Activated CD4-positive, CD25-positive, alpha-beta regulatory T cell treated with anti-CD3 and anti-CD28 coated beads, Interleukin-2, amount 50 U/mL, for 24 hours (primary cell): ENCODE results near the gene ATOX1.
"Not testable (repeated sequence)": the region's sequence is repeated elsewhere in the genome, so short reads cannot be mapped to it uniquely, and the experiment has no call there.

Source experiments
- ATAC-seq, 2 donors: fragments of 150-1000 bp; cut with Tn5 transposase; one replicate each; pipeline ENCODE4 v1.10.0; 2021; ENCODE audit warnings: mild to moderate bottlenecking in 1 of 2, moderate library complexity in 1 of 2

ATOX1 gene

DNA sequence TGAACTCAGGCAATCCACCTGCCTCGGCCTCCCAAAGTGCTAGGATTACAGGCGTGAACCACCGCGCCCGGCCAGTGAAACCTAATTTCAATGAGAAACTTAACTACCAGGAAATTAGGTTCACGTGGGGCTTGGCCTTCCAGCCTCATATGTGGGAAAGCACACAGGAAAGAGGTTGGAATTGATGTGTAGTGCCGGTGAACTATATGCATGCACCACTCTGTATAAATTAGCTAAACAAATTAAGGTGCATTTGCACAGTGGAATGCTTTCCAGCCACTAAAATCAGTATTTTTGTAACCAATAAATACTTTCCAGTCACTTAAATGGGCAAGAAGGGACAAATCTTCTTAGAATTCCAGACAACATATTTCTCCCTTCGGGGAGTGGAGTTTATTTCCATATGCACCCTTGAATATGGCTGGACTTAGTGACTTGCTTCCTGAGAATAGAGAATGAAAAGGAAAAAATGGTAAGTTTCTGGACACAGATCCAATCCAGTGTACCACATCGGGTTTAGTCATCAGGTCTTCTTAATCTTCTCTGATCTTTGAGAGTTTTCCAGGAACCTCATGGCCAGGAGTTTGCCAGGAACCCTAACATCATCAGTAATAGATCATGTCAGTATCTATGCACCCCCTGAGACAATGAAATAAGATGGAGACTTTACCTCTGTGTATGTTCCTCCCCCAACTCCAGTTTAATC lies 24.9 kb downstream of the ATOX1 start:
- no peak for ATAC-seq

GRCh38 chr5:151730381-151730780 lies 28.1 kb downstream of the ATOX1 start:
- ATAC-seq = no peak

DNA sequence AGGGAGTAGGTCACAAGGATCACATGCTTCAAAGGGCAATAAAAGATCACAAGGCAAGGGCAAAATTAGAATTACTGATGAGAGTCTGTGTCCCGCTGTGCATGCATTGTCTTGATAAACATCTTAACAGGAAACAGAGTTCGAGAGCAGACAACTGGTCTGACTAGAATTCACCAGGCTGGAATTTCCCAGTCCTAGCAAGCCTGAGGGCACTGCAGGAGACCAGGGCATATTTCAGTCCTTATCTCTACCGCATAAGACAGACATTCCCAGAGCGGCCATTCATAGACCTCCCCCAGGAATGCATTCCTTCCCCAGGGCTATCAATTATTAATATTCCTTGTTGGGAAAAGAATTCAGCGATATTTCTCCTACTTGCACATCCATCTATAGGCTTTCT lies 28.8 kb downstream of the ATOX1 start:
- ATAC-seq = not testable (repeated sequence)

DNA sequence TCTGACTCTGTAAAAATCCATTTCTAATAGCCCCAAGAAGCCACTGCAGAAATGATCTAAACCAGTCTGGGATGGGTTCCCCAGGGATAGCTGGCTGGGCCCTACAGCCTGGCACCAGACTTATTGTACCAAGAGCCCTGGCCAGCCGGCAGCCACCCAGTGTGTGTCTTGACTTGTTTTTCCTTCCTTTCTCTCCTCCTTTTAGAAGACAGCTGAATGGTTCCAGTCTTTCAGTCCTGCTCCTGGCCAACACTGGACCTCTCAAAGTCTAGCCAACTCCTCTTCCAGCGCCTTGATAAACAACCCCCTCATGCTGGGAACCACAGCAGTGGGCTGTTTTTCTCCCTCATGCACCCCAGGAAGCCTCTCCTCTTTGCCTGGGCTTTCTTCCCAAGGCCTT lies 34.1 kb downstream of the ATOX1 start:
- no peak for ATAC-seq

DNA sequence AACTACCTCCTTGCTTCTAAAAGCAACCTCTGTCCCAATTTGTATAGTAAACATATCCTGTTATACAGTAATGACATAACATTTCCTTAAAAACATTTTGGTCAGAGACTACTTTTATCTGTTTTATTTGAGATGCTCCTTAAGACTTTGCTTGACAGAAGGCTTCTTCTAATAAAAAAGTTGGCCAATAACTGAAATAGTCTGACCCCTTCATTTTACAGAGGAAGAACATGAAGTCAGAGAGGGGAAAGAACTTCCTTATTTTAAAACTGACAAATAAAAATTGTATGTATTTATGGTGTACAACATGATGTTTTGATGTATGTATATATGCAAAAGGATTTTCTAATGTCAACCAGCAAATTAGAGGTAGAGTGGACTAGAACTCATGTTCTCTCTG lies 35.9 kb downstream of the ATOX1 start:
- ATAC-seq = no peak

GRCh38 chr5:151721812-151722391 lies 36.5 kb downstream of the ATOX1 start:
- peak in 1 of 2 donors; percentile 28 for ATAC-seq

DNA sequence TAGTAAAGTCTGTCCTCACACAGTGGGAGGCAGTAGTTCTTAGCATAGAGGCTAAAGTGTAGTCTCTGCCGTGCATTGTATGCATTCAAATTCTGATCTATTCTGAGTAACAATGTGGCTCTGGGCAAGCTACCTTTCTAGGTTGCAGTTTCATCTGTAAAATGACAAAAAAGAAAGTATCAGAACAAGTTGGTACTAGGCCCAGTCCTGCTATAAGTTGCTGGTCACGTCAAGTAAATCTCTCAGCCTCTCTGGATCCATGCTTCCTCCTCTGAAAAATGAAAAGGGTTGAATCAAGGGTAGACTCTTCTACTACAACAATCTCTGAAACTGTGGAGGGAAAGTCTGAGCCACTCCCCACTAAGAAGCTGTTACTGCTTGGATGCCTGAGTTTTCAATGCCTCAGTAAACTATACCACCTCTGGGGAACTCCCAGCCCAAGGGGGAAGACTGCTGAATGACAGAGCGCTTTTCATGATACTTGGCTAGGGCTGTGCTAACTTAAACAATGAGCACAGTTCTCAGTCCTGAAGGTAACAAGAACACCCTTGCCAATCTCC lies 37.3 kb downstream of the ATOX1 start:
- peak; percentile 75 to 77 for ATAC-seq

GRCh38 chr5:151720215-151720614 lies 38.2 kb downstream of the ATOX1 start:
- no peak for ATAC-seq

DNA sequence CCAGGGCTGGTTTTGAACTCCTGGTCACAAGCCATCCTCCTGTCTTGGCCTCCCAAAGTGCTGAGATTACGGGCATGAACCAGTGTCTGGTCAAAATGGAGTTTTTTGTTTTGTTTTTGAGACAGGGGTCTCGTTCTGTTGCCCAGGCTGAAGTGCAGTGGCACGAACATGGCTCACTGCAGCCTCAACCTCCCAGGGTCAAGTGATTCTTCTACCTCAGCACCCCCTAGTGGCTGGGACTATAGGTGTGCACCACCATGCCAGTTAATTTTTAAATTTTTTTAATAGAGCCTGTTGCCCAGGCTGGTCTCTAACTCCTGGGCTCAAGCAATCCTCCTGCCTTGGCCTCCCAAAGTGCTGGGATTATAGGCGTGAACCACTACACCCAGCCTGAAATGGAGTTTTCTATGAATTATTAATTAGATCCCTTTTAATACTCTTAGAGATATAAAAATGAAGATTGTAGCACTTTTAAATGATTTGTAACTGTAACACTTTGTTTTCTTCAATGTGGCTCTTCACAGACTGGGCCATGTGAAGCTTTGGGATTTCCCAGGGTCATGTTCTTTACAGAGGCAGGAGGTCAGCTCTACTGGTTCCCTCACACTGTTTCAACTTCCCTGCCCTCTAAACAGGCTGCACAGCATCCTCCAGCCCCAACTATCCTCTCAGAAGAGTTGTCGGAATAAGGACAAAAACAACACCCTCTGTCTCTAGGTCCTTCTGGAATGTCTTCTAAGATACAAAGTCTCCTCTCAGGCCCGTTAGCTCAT lies 39.0 kb downstream of the ATOX1 start:
- no peak for ATAC-seq

GRCh38 chr5:151718646-151719045 lies 39.8 kb downstream of the ATOX1 start:
- no peak for ATAC-seq

- ATAC-seq = no peak
Measured at GRCh38 chr5:151718153-151718552, 40.3 kb downstream of the ATOX1 start.

DNA sequence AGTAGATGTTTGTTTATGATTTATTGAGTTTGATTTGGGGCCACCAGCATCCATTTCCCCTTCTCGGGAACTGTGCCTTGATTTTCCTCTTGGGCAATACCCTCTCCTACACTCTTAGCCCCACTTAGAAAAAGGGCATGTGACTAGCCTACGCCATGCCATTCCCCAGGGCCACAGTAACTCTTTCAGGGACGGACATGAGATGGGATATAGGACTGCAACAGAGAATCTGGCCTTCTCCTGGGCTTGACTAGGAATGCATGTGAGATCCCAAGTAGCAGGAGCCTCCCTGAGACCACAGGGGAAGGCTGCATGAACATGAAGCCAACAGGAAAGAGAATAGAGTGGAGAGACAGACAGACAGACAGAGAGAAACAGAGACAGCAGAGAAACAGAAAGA lies 41.0 kb downstream of the ATOX1 start:
- no peak for ATAC-seq

DNA sequence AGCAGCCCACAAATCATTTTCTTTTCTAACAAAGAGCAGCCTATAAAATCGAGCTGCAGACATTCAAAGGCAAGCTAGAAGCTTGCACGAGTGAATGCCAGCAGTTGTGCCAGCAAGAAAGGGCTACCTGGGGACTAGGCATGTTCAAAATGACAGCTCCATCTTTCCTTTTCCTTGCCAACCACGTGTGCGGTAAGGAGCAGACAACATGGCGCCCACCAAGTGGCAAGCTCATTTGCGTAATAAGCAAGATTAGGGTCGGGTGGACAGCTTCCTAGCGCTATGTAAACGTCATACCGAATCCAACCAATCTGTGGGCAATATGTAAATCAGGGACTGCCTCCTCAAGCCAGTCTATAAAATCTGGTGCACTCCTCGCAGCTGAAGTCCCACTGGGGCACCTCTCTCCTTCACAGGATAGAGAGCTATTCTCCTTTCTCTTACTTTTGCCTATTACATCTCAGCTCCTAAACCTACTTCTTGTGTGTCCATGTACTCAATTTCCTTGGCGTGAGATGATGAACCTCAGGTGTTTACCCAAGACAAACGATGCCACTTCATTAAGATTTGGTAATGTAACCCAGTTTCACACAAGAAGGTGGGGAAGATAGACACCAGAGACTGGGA lies 49.2 kb downstream of the ATOX1 start:
- no peak for ATAC-seq

GRCh38 chr5:151708126-151708525 lies 50.3 kb downstream of the ATOX1 start:
- no peak for ATAC-seq

- no peak for ATAC-seq
Measured at GRCh38 chr5:151707567-151707966, 50.9 kb downstream of the ATOX1 start.

DNA sequence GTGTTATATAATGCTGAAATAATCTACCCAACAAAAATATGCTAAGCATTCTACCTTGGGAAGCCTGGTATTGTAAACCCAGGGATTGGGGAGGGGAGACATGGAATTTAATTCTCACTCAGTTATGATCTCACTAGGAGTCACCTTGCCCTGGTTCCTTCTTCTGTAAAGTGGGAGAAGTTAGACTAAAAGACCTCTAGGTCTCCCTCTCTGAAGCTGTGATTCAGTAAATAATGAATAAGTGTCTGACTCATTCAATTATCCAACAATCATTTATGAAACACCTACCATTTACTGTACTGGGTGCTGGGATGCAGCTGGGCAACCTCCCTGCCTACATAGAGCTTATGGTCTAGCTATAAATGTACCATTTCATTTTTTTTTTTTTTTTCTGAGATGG lies 51.5 kb downstream of the ATOX1 start:
- no peak for ATAC-seq

- ATAC-seq = no peak
Measured at GRCh38 chr5:151703780-151704179, 54.7 kb downstream of the ATOX1 start.

DNA sequence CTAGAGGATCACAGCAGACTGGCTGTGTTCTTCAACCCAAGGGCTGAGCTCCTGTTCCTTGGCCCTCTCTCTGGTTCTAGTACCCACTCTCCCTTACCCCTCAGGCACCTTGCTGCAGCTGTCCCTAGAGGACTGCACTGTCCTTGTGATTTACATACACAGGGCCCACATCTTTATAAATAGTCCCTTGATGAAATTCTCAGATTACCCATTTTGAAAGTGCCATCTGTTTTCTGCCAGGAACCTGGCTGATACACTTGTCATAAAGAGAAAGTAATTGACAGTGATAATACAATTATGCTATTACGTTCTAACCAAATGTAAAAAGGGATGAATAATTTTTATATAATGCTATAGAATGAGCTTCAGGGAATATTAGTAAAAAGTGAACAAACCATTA lies 55.2 kb downstream of the ATOX1 start:
- no peak for ATAC-seq

DNA sequence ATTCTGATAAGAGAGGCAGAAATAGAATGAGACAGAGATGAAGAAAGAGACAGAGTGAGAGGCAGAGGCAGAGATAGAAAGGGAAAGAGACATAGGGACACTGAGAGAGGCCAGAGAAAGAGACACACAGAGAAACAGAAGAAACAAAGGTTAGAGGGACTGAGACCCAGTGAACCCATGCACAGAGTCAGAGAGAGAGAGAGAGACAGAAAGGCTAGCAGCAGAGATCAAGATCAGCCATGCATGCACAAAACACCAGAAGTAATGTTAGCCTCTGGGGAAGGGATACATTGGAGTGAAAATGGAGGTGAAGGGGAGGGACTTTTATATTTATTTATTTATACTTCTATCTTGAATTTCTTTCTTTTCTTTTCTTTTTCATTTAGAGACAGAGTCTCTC lies 57.6 kb downstream of the ATOX1 start:
- ATAC-seq = no peak

DNA sequence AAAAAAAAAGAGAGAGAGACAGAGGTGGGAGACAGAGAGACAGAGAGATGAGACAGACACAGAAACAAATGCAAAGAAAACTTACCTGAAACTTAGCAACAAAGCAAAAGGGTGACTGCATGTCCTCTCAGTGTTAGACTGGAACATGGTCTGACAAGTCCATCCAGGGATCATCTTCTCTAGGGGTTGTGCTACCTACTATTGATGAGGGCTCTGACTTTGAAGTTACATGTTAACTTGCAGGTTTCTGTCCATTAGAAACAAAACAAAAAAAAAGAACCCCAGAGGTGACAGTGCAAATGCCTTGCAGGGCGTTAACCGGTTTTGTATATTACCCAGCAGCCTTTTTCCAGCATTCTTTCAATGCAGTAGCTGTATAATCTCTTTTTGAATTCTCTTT lies 58.1 kb downstream of the ATOX1 start:
- ATAC-seq = no peak

DNA sequence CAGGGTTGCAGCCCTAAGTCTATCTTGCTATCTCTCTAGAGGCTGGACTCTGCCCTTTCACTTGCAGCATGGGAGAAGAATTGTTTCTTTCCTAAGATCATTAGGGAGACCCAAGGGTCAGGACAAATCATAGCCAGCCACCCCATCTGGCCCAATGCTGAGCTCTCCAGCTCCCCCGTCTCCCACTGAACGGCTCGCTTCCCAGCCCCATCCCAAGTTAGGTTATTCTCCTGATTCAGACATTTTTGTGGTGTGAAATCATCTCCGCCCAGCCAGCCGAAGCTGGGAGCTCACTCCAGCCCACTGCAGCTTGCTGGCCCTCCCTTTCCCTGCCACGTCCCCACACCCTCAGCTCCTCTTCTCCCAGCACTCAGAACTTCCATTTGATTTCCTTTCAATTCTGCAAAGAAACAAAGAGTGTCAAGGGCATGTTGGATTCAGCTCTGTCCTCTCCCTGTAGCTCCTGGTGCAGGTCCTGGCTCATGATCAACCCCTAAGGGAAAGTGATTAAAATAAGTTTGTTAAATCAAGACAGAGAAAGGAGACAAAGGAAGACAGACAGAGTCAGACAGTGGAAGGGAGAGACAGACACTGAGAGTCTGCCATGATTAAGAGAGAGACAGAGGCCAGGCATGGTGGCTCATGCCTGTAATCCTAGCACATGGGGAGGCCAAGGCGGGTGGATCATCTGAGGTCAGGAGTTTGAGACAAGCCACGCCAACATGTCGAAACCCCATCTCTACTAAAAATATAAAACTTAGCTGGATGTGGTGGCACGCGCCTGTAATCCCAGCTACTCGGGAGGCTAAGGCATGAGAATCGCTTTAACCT lies 59.1 kb downstream of the ATOX1 start:
- ATAC-seq = no peak

- not testable (repeated sequence) for ATAC-seq
Measured at GRCh38 chr5:151698081-151698480, 60.4 kb downstream of the ATOX1 start.
